Measurements from ENCODE around the gene NR4A3.
"Not testable (repeated sequence)": the region's sequence is repeated elsewhere in the genome, so short reads cannot be mapped to it uniquely, and the experiment has no call there.

The NR4A3 gene

GRCh38 chr9:99832558-99832864, 10.8 kb downstream of the NR4A3 start:
- no peak for DNase-seq (ENCODE audit: low read depth in 2 of 2)

- DNase-seq (ENCODE audit: low read depth in 2 of 2): no peak
These were observed 12.1 kb downstream of the NR4A3 start for GRCh38 chr9:99833735-99834134.

- DNase-seq (ENCODE audit: low read depth in 2 of 2): no peak
These were observed 12.8 kb downstream of the NR4A3 start for GRCh38 chr9:99834474-99834873.

GRCh38 chr9:99835142-99835541, 13.5 kb downstream of the NR4A3 start:
- no peak for DNase-seq (ENCODE audit: low read depth in 2 of 2)

DNA sequence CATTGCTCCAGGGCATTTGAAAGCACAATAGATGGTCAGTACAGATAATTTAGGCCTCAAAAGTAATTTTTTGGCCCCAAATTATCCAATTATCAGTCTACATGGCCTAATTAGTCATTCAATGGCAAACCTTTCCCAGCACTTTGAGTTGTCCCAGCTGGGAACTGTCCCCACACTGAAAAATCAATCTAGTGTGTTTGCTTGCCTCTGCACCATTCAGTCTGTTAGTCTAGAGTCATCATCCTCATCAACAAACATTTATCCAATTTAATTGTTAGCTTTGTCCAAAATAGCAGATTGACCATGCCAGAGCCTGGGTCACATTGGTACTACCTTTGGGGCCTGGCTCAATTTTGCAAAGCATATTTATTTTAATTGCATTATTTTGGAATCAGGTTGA, 13.9 kb downstream of the NR4A3 start:
- DNase-seq (ENCODE audit: low read depth in 2 of 2): no peak

DNA sequence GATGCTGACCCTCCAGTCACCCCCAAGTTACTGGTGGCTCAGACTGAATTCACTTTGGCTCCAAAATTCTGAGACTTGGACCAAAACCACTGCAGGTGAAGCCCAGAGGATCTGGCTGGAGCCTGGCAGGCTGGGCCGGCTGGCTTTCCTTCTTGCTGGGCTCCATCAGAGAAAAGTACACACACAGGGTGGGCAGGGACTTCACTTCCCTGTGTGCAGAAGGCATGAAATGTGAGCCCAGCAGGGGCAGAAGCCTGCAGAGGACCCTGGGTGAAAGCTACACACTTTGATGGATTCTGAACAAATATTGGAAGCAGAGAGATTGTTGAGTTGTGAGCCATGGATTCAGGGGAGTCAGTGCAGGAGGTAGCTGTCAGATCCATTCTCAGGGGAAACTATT, 18.4 kb downstream of the NR4A3 start:
- no peak for DNase-seq (ENCODE audit: low read depth in 2 of 2)

- no peak for DNase-seq (ENCODE audit: low read depth in 2 of 2)
These were observed 23.4 kb downstream of the NR4A3 start for GRCh38 chr9:99845063-99845462.

DNA sequence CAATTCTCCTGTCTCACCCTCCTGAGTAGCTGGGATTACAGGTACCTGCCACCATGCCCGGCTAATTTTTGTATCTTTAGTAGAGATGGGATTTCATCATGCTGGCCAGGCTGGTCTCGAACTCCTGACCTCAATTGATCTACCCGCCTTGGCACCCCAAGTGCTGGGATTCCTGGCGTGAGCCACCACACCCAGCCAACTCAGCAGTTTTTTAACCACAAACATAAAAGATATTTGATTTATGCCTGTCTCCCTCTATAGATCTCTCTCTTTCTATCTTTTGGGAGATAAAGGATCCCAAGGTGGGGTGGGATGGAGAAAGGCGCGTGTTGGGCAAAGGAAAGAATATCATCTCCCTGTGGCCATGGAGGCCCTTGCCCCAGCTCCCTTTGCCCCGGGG, 26.8 kb downstream of the NR4A3 start:
- no peak for DNase-seq (ENCODE audit: low read depth in 2 of 2)

- no peak for DNase-seq (ENCODE audit: low read depth in 2 of 2)
These were observed 29.2 kb downstream of the NR4A3 start for GRCh38 chr9:99850736-99851499.

DNA sequence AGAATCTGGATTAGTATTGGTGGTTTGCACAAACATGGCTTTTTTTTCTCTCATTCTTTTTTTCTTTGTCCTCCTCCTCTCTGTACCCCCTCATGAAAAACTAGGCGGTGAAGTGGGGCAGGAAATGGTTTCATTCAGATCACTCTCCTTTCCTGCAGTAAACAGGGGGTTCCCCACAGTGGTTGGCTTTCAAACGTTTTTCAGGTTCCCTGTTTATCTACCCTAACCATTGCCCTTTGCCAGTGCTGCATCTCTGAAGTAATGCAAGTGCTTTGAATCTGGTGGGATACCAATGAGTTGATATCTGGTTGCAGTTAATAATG, 29.8 kb downstream of the NR4A3 start:
- no peak for DNase-seq (ENCODE audit: low read depth in 2 of 2)

DNA sequence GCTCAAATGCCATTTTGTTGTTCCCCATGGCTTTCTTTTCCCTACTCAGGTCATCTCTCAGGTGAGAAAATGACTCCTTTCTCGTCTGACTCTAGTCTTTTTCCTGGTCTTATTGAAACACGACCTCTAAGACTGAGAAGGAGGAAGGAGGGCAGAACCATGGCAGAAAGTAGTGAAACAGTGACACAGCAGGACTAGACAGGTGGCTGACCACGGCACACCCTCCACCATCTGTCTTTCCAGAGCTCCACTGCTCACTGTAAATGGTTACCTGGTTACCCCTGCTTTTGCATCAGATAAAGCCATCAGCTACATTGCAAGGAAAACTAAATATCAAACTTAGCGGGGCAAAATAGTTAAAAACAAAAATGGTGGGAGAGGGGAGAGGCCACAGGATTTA, 30.9 kb downstream of the NR4A3 start:
- no peak for DNase-seq (ENCODE audit: low read depth in 2 of 2)

DNA sequence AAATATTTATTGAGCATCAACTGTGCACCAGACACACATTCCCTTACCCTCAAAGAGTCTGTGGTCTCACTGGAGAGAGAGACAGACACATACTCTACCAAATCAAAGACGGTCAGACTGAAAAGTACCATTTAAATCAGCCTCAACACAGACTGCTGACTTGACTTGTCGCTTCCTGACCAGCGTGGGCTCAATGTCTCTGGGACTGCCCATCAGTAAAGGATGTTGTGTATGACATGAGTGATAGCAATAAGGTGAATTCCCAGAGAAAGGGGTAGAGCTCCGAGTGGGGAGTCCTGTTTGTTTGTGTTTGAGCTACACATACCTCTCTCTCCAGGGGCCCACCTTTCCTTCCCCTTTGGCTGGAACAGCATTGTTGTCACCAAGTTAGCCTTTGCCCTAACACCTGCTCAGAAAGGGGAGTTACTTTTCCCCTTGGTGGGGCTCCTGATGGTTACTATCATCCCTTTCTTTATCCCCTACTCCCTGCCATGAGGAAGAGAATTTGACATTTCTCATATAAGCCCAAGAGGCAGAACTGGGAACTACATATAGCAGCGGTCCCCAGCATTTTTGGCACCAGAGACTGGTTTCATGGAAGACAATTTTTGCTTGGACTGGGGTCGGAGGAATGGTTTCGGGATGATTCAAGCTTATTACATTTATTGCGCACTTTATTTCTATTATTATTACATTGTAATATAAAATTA, 33.9 kb downstream of the NR4A3 start:
- DNase-seq (ENCODE audit: low read depth in 2 of 2): no peak

DNA sequence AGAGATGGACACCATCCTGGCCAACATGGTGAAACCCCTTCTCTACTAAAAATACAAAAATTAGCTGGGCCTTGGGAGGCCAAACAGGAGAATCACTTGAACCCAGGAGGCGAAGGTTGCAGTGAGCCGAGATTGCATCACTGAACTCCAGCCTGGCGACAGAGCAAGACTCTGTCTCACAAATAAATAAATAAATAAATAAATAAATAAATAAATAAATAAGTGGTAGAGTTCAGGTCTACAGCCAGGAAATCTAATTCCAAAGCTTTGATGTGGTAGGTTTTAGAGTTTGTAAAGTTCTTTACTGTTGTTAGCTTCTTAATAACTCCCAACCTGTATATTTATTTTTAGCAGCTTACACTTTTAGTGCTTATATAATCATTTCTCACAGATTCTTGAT, 35.9 kb downstream of the NR4A3 start:
- not testable (repeated sequence) for DNase-seq (ENCODE audit: low read depth in 2 of 2)

- no peak for DNase-seq (ENCODE audit: low read depth in 2 of 2)
These were observed 36.4 kb downstream of the NR4A3 start for GRCh38 chr9:99858087-99858486.

- DNase-seq (ENCODE audit: low read depth in 2 of 2): no peak
These were observed 37.7 kb downstream of the NR4A3 start for GRCh38 chr9:99859243-99859980.

GRCh38 chr9:99860266-99860665, 38.6 kb downstream of the NR4A3 start:
- no peak for DNase-seq (ENCODE audit: low read depth in 2 of 2)

- no peak for DNase-seq (ENCODE audit: low read depth in 2 of 2)
These were observed 42.3 kb downstream of the NR4A3 start for GRCh38 chr9:99863955-99864354.

- DNase-seq (ENCODE audit: low read depth in 2 of 2): no peak
These were observed 44.7 kb downstream of the NR4A3 start for GRCh38 chr9:99866398-99866797.

DNA sequence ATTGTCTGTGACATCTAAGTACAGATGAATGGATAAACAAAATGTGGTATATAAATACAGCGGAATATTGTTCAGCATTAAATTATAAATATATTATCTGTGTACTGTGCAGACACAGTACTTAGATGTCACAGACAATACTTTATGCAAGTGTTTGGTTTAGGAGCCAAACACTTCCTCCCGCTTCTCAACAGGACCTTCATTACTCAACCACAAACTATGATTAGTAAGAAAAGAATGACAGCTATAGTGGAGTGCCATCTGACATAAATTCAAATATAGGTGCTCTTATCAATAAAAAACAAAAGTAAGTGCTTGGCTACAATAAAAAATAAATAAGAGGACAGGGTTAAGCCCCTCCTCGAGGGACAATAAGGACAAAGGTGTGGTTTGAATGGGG, 45.9 kb downstream of the NR4A3 start:
- DNase-seq (ENCODE audit: low read depth in 2 of 2): no peak

DNA sequence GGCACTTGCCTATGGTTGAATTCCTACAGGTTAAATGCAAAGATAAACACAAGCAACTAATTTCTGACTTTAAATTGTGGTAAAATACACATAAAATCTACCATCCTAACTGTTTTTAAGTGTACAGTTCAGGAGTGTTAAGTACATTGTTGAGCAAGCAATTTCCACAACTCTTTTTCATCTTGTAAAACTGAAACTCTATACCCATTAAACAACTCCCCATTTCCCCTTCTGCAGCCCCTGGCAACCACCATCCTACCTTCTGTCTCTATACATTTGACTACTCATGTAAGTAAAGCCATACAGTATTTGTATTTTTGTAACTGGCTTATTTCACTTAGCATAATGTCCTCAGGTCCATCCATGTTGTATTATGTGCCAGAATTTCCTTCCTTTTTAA, 46.3 kb downstream of the NR4A3 start:
- DNase-seq (ENCODE audit: low read depth in 2 of 2): no peak

DNA sequence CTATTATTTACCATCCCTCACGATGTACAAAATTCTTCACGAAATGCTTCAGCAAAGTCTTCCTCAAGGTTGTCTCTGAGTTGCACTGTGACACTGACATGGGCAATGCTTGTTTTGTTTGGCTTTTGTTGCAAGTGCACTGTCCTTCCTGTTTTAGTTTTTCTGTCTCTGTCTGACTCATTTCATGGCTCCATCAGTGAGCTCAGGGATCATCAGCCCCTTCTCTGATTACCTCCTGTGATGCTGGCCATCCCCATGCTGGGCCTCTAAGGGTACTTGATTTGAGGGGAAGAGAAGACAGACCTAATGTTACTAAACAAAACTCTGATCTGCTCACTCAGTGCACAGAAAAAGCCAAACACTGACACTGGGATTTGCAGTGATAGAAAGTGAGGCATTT, 47.2 kb downstream of the NR4A3 start:
- DNase-seq (ENCODE audit: low read depth in 2 of 2): no peak

DNA sequence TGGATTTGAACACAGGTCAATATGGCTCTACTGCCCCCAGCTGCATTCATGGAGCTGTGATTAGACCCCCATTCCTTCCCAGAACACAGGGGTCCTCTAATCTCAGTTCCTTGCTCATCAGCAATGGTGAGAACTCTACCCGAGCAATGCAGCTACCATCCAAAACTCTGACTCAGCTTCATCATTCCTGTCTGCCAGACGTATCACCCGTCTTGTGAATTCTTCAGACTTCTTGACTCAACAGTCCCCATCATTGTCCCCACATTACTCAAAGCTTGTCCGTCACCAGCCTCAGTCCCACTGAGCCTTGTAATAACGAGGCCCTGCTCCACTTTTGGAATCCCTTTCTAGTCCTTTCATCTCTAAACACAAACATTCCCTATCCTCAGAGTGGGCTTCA, 48.4 kb downstream of the NR4A3 start:
- DNase-seq (ENCODE audit: low read depth in 2 of 2): no peak

DNA sequence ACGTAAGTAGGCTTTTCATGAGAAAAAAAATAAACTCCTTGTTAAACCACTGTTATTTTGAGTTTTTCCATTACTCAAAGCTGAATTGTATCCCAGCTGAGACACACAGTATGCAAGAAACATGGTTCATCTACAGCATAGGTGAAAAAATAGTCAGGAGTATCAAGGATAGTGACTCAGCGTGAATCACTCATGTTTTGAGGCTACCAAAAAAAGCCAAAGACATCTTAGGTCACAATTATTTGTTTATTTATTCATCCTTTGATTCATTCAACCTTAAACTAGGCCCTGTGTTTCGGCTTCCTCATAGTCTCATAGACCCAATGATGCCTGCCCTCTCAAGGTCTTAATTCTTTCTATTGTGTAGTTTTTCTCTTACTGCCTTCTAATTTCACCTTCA, 51.8 kb downstream of the NR4A3 start:
- DNase-seq (ENCODE audit: low read depth in 2 of 2): no peak
